Neural cell (in vitro differentiated cells): ENCODE data around the gene EFCC1. TPM values are rescaled to one million over a fixed set of nuclear protein-coding genes. Genes with fewer than 3 reads are reported as not detected.

Experiments
- H2AFZ ChIP-seq: fragments of 200-600, 300-800 bp; sonication (generic), shearing (Covaris generic); 2 replicates; pipeline ENCODE4 v1.6.0; 2014; ENCODE audit warnings: low read depth, mild to moderate bottlenecking, antibody characterized with exemption, low read length, moderate library complexity
- H3F3A ChIP-seq: fragments of 200-600 bp; shearing (Covaris generic); 2 replicates; pipeline ENCODE4 v1.6.1; 2016; ENCODE audit warnings: mild to moderate bottlenecking, moderate library complexity, mixed read lengths, antibody characterized with exemption, low read length; ENCODE audit not compliant: insufficient read depth, poor library complexity, severe bottlenecking
- H3K27ac ChIP-seq: fragments of 200-600, 300-800 bp; sonication (generic), shearing (Covaris generic); 2 replicates; pipeline ENCODE4 v1.5.1; 2014; ENCODE audit warnings: mild to moderate bottlenecking, low read length, moderate library complexity
- H3K27me3 ChIP-seq: fragments of 300-800, 200-600 bp; sonication (generic), shearing (Covaris generic); 2 replicates; pipeline ENCODE4 v1.6.0; 2014; ENCODE audit warnings: mild to moderate bottlenecking, low read depth, low read length, moderate library complexity; ENCODE audit not compliant: insufficient read depth
- H3K36me3 ChIP-seq: fragments of 300-800, 200-600 bp; sonication (generic), shearing (Covaris generic); 2 replicates; pipeline ENCODE4 v1.5.1; 2014; ENCODE audit warnings: mild to moderate bottlenecking, antibody characterized with exemption, low read length, moderate library complexity; ENCODE audit not compliant: insufficient read depth
- H3K4me2 ChIP-seq: fragments of 300-800, 200-600 bp; sonication (generic), shearing (Covaris generic); 2 replicates; pipeline ENCODE4 v1.6.0; 2014; ENCODE audit warnings: mild to moderate bottlenecking, low read length
- H3K4me3 ChIP-seq: fragments of 300-800, 200-600 bp; sonication (generic), shearing (Covaris generic); 2 replicates; pipeline ENCODE4 v1.5.1; 2014; ENCODE audit warnings: mild to moderate bottlenecking, low read length, moderate library complexity
- H3K79me2 ChIP-seq: fragments of 200-600 bp; shearing (Covaris generic); replicated peaks from 2 replicates; pipeline ENCODE4 v1.6.0; 2014; ENCODE audit warnings: mild to moderate bottlenecking, low read length, moderate library complexity; ENCODE audit not compliant: insufficient read depth
- H3K9ac ChIP-seq: fragments of 300-800, 200-600 bp; sonication (generic), shearing (Covaris generic); 2 replicates; pipeline ENCODE4 v1.6.1; 2016; ENCODE audit warnings: mild to moderate bottlenecking, low read length, mixed read lengths
- H3K9me2 ChIP-seq: fragments of 200-600 bp; shearing (Covaris generic); 2 replicates; pipeline ENCODE4 v1.6.1; 2016; ENCODE audit warnings: mild to moderate bottlenecking, low read length, mixed read lengths; ENCODE audit not compliant: insufficient read depth
- H3K9me3 ChIP-seq: fragments of 200-600, 300-800 bp; sonication (generic), shearing (Covaris generic); 2 replicates; pipeline ENCODE4 v1.6.1; 2016; ENCODE audit warnings: mild to moderate bottlenecking, mixed run types, low read length, moderate library complexity, mixed read lengths
- H4K20me1 ChIP-seq: fragments of 200-600 bp; shearing (Covaris generic); 2 replicates; pipeline ENCODE4 v1.6.1; 2016; ENCODE audit warnings: mild to moderate bottlenecking, mixed run types; ENCODE audit not compliant: insufficient read depth
- CTCF ChIP-seq: fragments of 450-650 bp; IDR thresholded peaks from 2 replicates; pipeline ENCODE4 v1.5.1; 2014; ENCODE audit warnings: antibody characterized with exemption, mild to moderate bottlenecking, moderate library complexity; ENCODE audit not compliant: poor library complexity, severe bottlenecking
- EP300 ChIP-seq: fragments of 450-650 bp; conservative IDR thresholded peaks from 2 replicates; pipeline ENCODE4 v1.6.1; 2014; ENCODE audit warnings: antibody characterized with exemption, mild to moderate bottlenecking, moderate library complexity; ENCODE audit not compliant: poor library complexity, severe bottlenecking
- EZH2 ChIP-seq: fragments of 200-600, 300-800 bp; shearing (Covaris generic), sonication (generic); IDR thresholded peaks from 2 replicates; pipeline ENCODE4 v1.6.1; 2014; ENCODE audit warnings: antibody characterized with exemption, low read length, borderline replicate concordance, mild to moderate bottlenecking; ENCODE audit not compliant: insufficient read depth, poor library complexity, severe bottlenecking
- MXI1 ChIP-seq: fragments of 450-650 bp; conservative IDR thresholded peaks from 2 replicates; pipeline ENCODE4 v1.6.1; 2014; ENCODE audit warnings: antibody characterized with exemption, mild to moderate bottlenecking; ENCODE audit not compliant: poor library complexity, severe bottlenecking
- POLR2AphosphoS5 ChIP-seq: IDR thresholded peaks from 2 replicates; pipeline ENCODE4 v1.6.1; 2012
- RAD21 ChIP-seq: fragments of 450-650 bp; conservative IDR thresholded peaks from 2 replicates; pipeline ENCODE4 v1.6.1; 2014; ENCODE audit warnings: antibody characterized with exemption, mild to moderate bottlenecking, moderate library complexity
- REST ChIP-seq: IDR thresholded peaks from 2 replicates; pipeline ENCODE4 v1.6.1; 2012; ENCODE audit warnings: borderline replicate concordance
- SMC3 ChIP-seq: fragments of 450-650 bp; conservative IDR thresholded peaks from 2 replicates; pipeline ENCODE4 v1.6.1; 2014; ENCODE audit warnings: antibody characterized with exemption, mild to moderate bottlenecking, moderate library complexity; ENCODE audit not compliant: poor library complexity
- TAF1 ChIP-seq: IDR thresholded peaks from 2 replicates; pipeline ENCODE4 v1.6.1; 2012; ENCODE audit warnings: low read depth
- polyA plus RNA-seq: library from polyadenylated mRNA; depleted of rRNA; stranded (reverse); fragments of >200 nt; gene quantifications from 2 replicates; pipeline ENCODE4 v1.2.3, GENCODE V29; 2014

EFCC1 gene
- polyA plus RNA-seq, 1 donor from 2014 or later: not detected

- H3K9me2 ChIP-seq: no peaks in the 10 kb centered on the region
- no peaks in the 10 kb centered on the region for H3K9me3 ChIP-seq
- H3K9ac ChIP-seq: no peak overlapping the region
- H3K4me3 ChIP-seq: no peak overlapping the region
- H3K4me2 ChIP-seq: no peak overlapping the region
- H3F3A ChIP-seq: no peaks in the 10 kb centered on the region
- peaks cover 46% of the 10 kb centered on the region for H3K27me3 ChIP-seq
- no peaks in the 10 kb centered on the region for H4K20me1 ChIP-seq
- no peak for TF ChIP-seq TAF1
- no peak for TF ChIP-seq SMC3
- no peak for TF ChIP-seq RAD21
- no peak for TF ChIP-seq CTCF
- no peak for TF ChIP-seq REST
- no peak for TF ChIP-seq MXI1
- no peak for TF ChIP-seq EZH2
- TF ChIP-seq POLR2AphosphoS5: no peak
- TF ChIP-seq EP300: no peak
- no peak overlapping the region for H3K27ac ChIP-seq
- no peaks in the 10 kb centered on the region for H3K36me3 ChIP-seq
- no peak overlapping the region for H2AFZ ChIP-seq
- no peaks in the 10 kb centered on the region for H3K79me2 ChIP-seq
Measured at GRCh38 chr3:129003578-129004112, 2.5 kb downstream of the EFCC1 start.

DNA sequence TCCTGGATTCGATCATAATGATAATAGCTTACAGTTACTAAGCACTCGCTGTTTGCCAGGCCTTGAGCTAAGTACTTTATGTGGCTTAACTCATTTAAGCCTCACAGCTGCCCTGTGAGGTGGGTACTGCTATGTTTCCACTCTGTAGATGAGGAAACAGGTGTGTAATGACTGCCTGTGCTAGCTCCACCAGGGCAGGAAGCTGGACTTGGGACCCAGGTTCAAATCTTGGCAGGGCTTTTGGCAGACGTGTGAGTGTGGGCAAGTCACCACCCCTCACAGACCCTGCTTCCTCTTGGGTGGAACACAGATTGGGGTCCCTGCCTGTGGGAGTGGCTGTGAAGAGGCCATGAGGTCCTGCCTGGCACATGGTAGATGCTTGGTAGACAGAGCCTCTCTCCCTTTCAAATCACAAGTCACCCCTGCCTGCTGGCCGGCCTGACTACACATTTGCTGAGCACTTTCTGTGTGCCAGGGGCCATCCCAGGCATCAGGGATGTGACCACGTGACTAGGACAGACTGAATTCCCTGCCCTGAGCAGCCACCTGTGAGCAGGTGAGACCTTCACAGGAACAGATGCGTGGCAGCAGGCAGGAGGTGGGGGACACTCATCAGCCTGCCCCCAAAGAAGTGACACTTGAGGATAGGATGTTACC lies 3.7 kb downstream of the EFCC1 start:
- no peak overlapping the region for H3K4me2 ChIP-seq
- no peak for TF ChIP-seq RAD21
- no peak for TF ChIP-seq TAF1
- no peak for TF ChIP-seq REST
- no peak for TF ChIP-seq POLR2AphosphoS5
- no peak for TF ChIP-seq MXI1
- TF ChIP-seq SMC3: no peak
- TF ChIP-seq EZH2: no peak
- TF ChIP-seq CTCF: no peak
- H3F3A ChIP-seq: no peaks in the 10 kb centered on the region
- H3K9me3 ChIP-seq: no peaks in the 10 kb centered on the region
- H3K27ac ChIP-seq: no peak overlapping the region
- no peak overlapping the region for H2AFZ ChIP-seq
- no peaks in the 10 kb centered on the region for H3K9me2 ChIP-seq
- no peaks in the 10 kb centered on the region for H3K36me3 ChIP-seq
- H4K20me1 ChIP-seq: no peaks in the 10 kb centered on the region
- no peak overlapping the region for H3K4me3 ChIP-seq
- H3K9ac ChIP-seq: no peak overlapping the region
- H3K27me3 ChIP-seq: peaks cover 46% of the 10 kb centered on the region
- H3K79me2 ChIP-seq: no peaks in the 10 kb centered on the region
